Endothelial cell of umbilical vein (primary cell): Measurements from ENCODE around the gene GRIA3. TPM values are rescaled to one million over a fixed set of nuclear protein-coding genes. Genes with fewer than 3 reads are reported as not detected.

Experiments
- BruUV-seq: library from RNA; stranded (reverse); fragments of 400-500 nt; replicated peaks from 2 replicates; lab custom pipeline; 2021; lab: Mats Ljungman, UMichigan
- CTCF ChIA-PET: fragments of 300-600, 350-600 bp; sonication (Branson Sonifier 250); formaldehyde crosslinking; loops from one replicate; lab custom pipeline; 2021; ENCODE audit warnings: antibody characterized with exemption, inconsistent platforms; lab: Charles Lee
- POLR2A ChIA-PET: fragments of 300-600, 350-600 bp; sonication (Branson Sonifier 250); formaldehyde crosslinking; loops from one replicate; lab custom pipeline; 2021; ENCODE audit warnings: antibody characterized with exemption, inconsistent platforms; lab: Charles Lee
- DNase-seq: peaks from one replicate; pipeline ENCODE4 v3.0.0-alpha.2; 2011; ENCODE audit warnings: low read depth, low spot score
- FAIRE-seq: peaks from 2 replicates; lab custom pipeline; 2011; peaks lifted over from hg19 to GRCh38; lab: Jason Lieb, UNC
- H2AFZ ChIP-seq: 2 replicates; pipeline ENCODE4 v1.6.0; 2012; ENCODE audit warnings: low read depth, low read length, control low read depth, inconsistent platforms
- H3K27ac ChIP-seq: 2 replicates; pipeline ENCODE4 v1.5.1; 2011; ENCODE audit warnings: low read depth, mild to moderate bottlenecking, control low read depth, low read length, moderate library complexity; ENCODE audit not compliant: insufficient read depth
- H3K27me3 ChIP-seq, 2 experiments: 2 replicates each; pipeline versions ENCODE4 v1.6.0 to v1.6.1; 2011; ENCODE audit warnings: low read length in 2 of 2, mixed read lengths in 1 of 2; ENCODE audit not compliant: control insufficient read depth in 2 of 2, insufficient read depth in 2 of 2
- H3K36me3 ChIP-seq, 2 experiments: 2 replicates in 1 of 2; 3 replicates in 1 of 2; pipeline ENCODE4 v1.5.1; 2011; ENCODE audit warnings: low read length in 2 of 2, mild to moderate bottlenecking in 1 of 2, moderate library complexity in 1 of 2; ENCODE audit not compliant: control insufficient read depth in 2 of 2, insufficient read depth in 2 of 2; ENCODE audit errors: extremely low read depth in 1 of 2
- H3K4me1 ChIP-seq: 3 replicates; pipeline ENCODE4 v1.5.1; 2011; ENCODE audit warnings: mild to moderate bottlenecking, low read length; ENCODE audit not compliant: control insufficient read depth, insufficient read depth; ENCODE audit errors: extremely low read depth
- H3K4me2 ChIP-seq: 2 replicates; pipeline ENCODE4 v1.6.1; 2011; ENCODE audit warnings: low read length, control low read depth, mixed read lengths; ENCODE audit not compliant: insufficient read depth
- H3K4me3 ChIP-seq, 3 experiments: fragments of 200-600 bp in 1 of 3; sonication (generic), shearing (Covaris generic) in 1 of 3; replicated peaks in 1 of 3; 2 replicates each; pipeline ENCODE4 v1.5.1; 2011 to 2016; ENCODE audit warnings: control low read depth in 3 of 3, low read length in 3 of 3, mild to moderate bottlenecking in 2 of 3, inconsistent platforms in 1 of 3, low read depth in 1 of 3, moderate library complexity in 1 of 3; ENCODE audit not compliant: insufficient read depth in 1 of 3
- H3K79me2 ChIP-seq: 2 replicates; pipeline ENCODE4 v1.6.0; 2012; ENCODE audit warnings: low read length, inconsistent platforms; ENCODE audit not compliant: control insufficient read depth, insufficient read depth
- H3K9ac ChIP-seq: replicated peaks from 2 replicates; pipeline ENCODE3; 2011; ENCODE audit warnings: low read length, control low read depth; ENCODE audit not compliant: insufficient read depth; ENCODE audit errors: extremely low read depth
- H3K9me1 ChIP-seq: replicated peaks from 3 replicates; pipeline ENCODE4 v1.6.0; 2011; ENCODE audit warnings: mild to moderate bottlenecking, low read length; ENCODE audit not compliant: control insufficient read depth, insufficient read depth; ENCODE audit errors: extremely low read depth
- H3K9me3 ChIP-seq: replicated peaks from 2 replicates; pipeline ENCODE4 v1.5.1; 2012; ENCODE audit warnings: low read length, inconsistent platforms; ENCODE audit not compliant: control insufficient read depth, insufficient read depth
- H4K20me1 ChIP-seq: replicated peaks from 2 replicates; pipeline ENCODE3; 2011; ENCODE audit warnings: mild to moderate bottlenecking, low read length; ENCODE audit not compliant: control insufficient read depth, insufficient read depth; ENCODE audit errors: extremely low read depth
- EZH2 ChIP-seq: IDR thresholded peaks from 2 replicates; pipeline ENCODE4 v1.6.1; 2012; ENCODE audit warnings: borderline replicate concordance, low read depth, mild to moderate bottlenecking, moderate library complexity, low read length, inconsistent platforms; ENCODE audit not compliant: severe bottlenecking
- FOS ChIP-seq: IDR thresholded peaks from 2 replicates; pipeline ENCODE4 v1.6.1; 2011; ENCODE audit warnings: mild to moderate bottlenecking, low read length, moderate library complexity, borderline replicate concordance; ENCODE audit not compliant: insufficient read depth
- GATA2 ChIP-seq: IDR thresholded peaks from 2 replicates; pipeline ENCODE4 v1.7.0; 2011; ENCODE audit warnings: low read depth, mild to moderate bottlenecking, moderate library complexity, mixed read lengths, low read length; ENCODE audit not compliant: insufficient read length, insufficient read depth
- JUN ChIP-seq: IDR thresholded peaks from 2 replicates; pipeline ENCODE4 v1.6.1; 2011; ENCODE audit warnings: borderline replicate concordance, low read depth; ENCODE audit not compliant: insufficient read length, insufficient read depth
- MYC ChIP-seq: IDR thresholded peaks from one replicate; pipeline ENCODE4 v1.6.1; 2011; ENCODE audit warnings: mild to moderate bottlenecking, low read depth, low read length
- POLR2A ChIP-seq: IDR thresholded peaks from 2 replicates; pipeline ENCODE4 v1.6.1; 2012; ENCODE audit warnings: low read depth, mild to moderate bottlenecking, control low read depth, low read length
- POLR2AphosphoS5 ChIP-seq: IDR thresholded peaks from 2 replicates; pipeline ENCODE4 v1.6.1; 2012; ENCODE audit warnings: low read depth, mild to moderate bottlenecking, control low read depth, low read length, moderate library complexity; ENCODE audit not compliant: insufficient read depth
- dilution Hi-C: fragments of 300-500 bp; cut with MboI; formaldehyde crosslinking; loops from one replicate; pipeline ENCODE4 v1.15.0; 2019; ENCODE audit warnings: low sequenced_read_pairs; ENCODE audit not compliant: extremely low pct_ligation_motif_present
- intact Hi-C: fragments of 100-400 bp; cut with micrococcal nuclease; formaldehyde crosslinking; loops from one replicate; pipeline ENCODE4 v1.10.0; 2022
- polyA plus RNA-seq, 4 experiments: library from polyadenylated mRNA; depleted of rRNA in 3 of 4; stranded (reverse) in 3 of 4; unstranded in 1 of 4; fragments of >200 nt; gene quantifications; 2 replicates each; pipeline versions ENCODE4 v1.2.1 to v1.2.3, GENCODE V29; 2011 to 2012; ENCODE audit warnings: missing spikeins in 1 of 4
- total RNA-seq: library from RNA; stranded (reverse); gene quantifications from 2 replicates; pipeline ENCODE4 v1.2.3, GENCODE V29; 2021
- TF ChIP-seq, protein P1 (sequence below): IDR thresholded peaks from 2 replicates; pipeline ENCODE4 v1.6.1; 2011; ENCODE audit not compliant: insufficient read depth, insufficient read length
- TF ChIP-seq, protein P2 (sequence below), 2 donors: IDR thresholded peaks; 1 replicate in 1 of 2; 2 replicates in 1 of 2; pipeline ENCODE4 v1.5.1; 2011; ENCODE audit warnings: low read length in 2 of 2, mild to moderate bottlenecking in 2 of 2, moderate library complexity in 2 of 2, control low read depth in 1 of 2, inconsistent platforms in 1 of 2, low read depth in 1 of 2; ENCODE audit not compliant: insufficient read depth in 1 of 2; ENCODE audit errors: extremely low read depth in 1 of 2

GRIA3 gene
- total and polyA plus RNA-seq, 2 donors (not counting 3 experiments of a cell fraction or from before 2014, with no cell fraction given), result not detected

DNA sequence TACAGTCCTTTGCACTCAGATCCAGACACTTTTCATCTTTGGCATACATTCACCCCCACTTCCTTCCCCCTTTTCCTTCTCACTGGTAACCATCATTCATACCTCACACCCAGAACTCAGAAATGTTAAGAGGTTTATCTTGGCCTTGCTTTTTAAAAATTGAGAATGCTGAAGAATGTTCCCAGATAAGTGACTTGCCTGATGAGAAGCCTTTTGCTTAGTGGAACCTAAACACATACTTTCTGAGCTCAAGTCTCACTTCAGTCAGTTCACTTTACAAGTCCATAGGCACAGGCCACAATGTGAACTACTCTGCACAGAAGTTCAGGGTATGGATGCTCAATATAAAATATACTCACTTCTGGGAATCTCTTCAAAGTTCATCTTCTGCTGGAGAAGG lies 129.4 kb downstream of the GRIA3 start:
- Histone ChIP-seq H3K79me2 (no peaks in the 10 kb centered on the region), H4K20me1 (no peaks in the 10 kb centered on the region), H3K36me3 (no peaks in the 10 kb centered on the region), H3K4me2 (no peak overlapping the region), H3K27me3 (no peaks in the 10 kb centered on the region), H3K27ac (no peak overlapping the region), H3K4me1 (no peaks in the 10 kb centered on the region), H2AFZ (no peak overlapping the region), H3K4me3 (no peak overlapping the region), H3K9ac (no peak overlapping the region), H3K9me1 (no peaks in the 10 kb centered on the region), H3K9me3 (no peaks in the 10 kb centered on the region)
- POLR2A ChIA-PET, result no interaction called here
- BruUV-seq, result no TSS peak
- FAIRE-seq, result no peak
- dilution Hi-C loops, result no loop called here
- CTCF ChIA-PET, result no interaction called here
- TF ChIP-seq EZH2, result no peak
- TF ChIP-seq, protein P1, sequence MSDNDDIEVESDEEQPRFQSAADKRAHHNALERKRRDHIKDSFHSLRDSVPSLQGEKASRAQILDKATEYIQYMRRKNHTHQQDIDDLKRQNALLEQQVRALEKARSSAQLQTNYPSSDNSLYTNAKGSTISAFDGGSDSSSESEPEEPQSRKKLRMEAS, result no peak
- no peak for TF ChIP-seq MYC
- TF ChIP-seq, protein P2, sequence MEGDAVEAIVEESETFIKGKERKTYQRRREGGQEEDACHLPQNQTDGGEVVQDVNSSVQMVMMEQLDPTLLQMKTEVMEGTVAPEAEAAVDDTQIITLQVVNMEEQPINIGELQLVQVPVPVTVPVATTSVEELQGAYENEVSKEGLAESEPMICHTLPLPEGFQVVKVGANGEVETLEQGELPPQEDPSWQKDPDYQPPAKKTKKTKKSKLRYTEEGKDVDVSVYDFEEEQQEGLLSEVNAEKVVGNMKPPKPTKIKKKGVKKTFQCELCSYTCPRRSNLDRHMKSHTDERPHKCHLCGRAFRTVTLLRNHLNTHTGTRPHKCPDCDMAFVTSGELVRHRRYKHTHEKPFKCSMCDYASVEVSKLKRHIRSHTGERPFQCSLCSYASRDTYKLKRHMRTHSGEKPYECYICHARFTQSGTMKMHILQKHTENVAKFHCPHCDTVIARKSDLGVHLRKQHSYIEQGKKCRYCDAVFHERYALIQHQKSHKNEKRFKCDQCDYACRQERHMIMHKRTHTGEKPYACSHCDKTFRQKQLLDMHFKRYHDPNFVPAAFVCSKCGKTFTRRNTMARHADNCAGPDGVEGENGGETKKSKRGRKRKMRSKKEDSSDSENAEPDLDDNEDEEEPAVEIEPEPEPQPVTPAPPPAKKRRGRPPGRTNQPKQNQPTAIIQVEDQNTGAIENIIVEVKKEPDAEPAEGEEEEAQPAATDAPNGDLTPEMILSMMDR (IDR thresholded peaks at IDR 0.05; ENCODE audit: extremely low read depth in 1 of 2, insufficient read depth in 1 of 2, low read depth in 1 of 2, low read length in 2 of 2), result no peak
- TF ChIP-seq POLR2A, result no peak
- no peak for TF ChIP-seq GATA2
- TF ChIP-seq FOS, result no peak
- no peak for TF ChIP-seq JUN
- no peak for TF ChIP-seq POLR2AphosphoS5
- intact Hi-C loops, result no loop called here
- no peak for DNase-seq
